OCI-LY7 (cell line): ENCODE results near the gene GFRA3. TPM values are rescaled to one million over a fixed set of nuclear protein-coding genes. Genes with fewer than 3 reads are reported as not detected.
A peak's percentile ranks its signal among the peaks of the same experiment; 100 is the strongest.
"Not testable (repeated sequence)": the region's sequence is repeated elsewhere in the genome, so short reads cannot be mapped to it uniquely, and the experiment has no call there.

Source experiments
- Bru-seq: library from RNA; stranded (reverse); fragments of 400-500 nt; gene quantifications from one replicate; lab custom pipeline; 2021; lab: Mats Ljungman, UMichigan
- BruChase-seq, 2 experiments: library from RNA; stranded (reverse); fragments of 400-500 nt; gene quantifications; one replicate each; lab custom pipeline; 2021; lab: Mats Ljungman, UMichigan
- BruUV-seq: library from RNA; stranded (reverse); fragments of 400-500 nt; replicated peaks from 2 replicates; lab custom pipeline; 2021; lab: Mats Ljungman, UMichigan
- CTCF ChIA-PET: fragments of 300-600 bp; sonication (Branson Sonifier 250); formaldehyde crosslinking; loops from one replicate; lab custom pipeline; 2022; ENCODE audit warnings: antibody characterized with exemption; ENCODE audit not compliant: unreplicated experiment; lab: Charles Lee
- POLR2A ChIA-PET: fragments of 300-600 bp; sonication (Branson Sonifier 250); formaldehyde crosslinking; loops from one replicate; lab custom pipeline; 2022; ENCODE audit warnings: antibody characterized with exemption; lab: Charles Lee
- DNase-seq: peaks from one replicate; pipeline ENCODE4 v3.0.0-alpha.2; 2015; ENCODE audit warnings: low spot score
- H2AFZ ChIP-seq: fragments of 200-600 bp; sonication (generic), shearing (Covaris generic); 2 replicates; pipeline ENCODE4 v1.6.1; 2014; ENCODE audit warnings: mild to moderate bottlenecking, antibody characterized with exemption, low read length, moderate library complexity
- H3K27ac ChIP-seq: fragments of 200-600 bp; sonication (generic); 2 replicates; pipeline ENCODE4 v1.5.1; 2014; ENCODE audit warnings: mixed run types, low read depth, mild to moderate bottlenecking, moderate library complexity, low read length, inconsistent platforms; ENCODE audit not compliant: poor library complexity, severe bottlenecking
- H3K36me3 ChIP-seq: fragments of 200-600 bp; sonication (generic); 2 replicates; pipeline ENCODE4 v1.6.1; 2014; ENCODE audit warnings: mild to moderate bottlenecking, antibody characterized with exemption, low read length, moderate library complexity, mixed read lengths; ENCODE audit not compliant: insufficient read depth
- H3K4me1 ChIP-seq: fragments of 200-600 bp; sonication (generic); 2 replicates; pipeline ENCODE4 v1.5.1; 2014; ENCODE audit warnings: mild to moderate bottlenecking, low read length; ENCODE audit not compliant: insufficient read depth, poor library complexity, severe bottlenecking
- H3K4me2 ChIP-seq: fragments of 200-600 bp; sonication (generic); 2 replicates; pipeline ENCODE4 v1.6.1; 2014; ENCODE audit warnings: mild to moderate bottlenecking, low read length
- H3K4me3 ChIP-seq: fragments of 200-600 bp; sonication (generic); 2 replicates; pipeline ENCODE4 v1.5.1; 2014; ENCODE audit warnings: mild to moderate bottlenecking, low read depth, low read length; ENCODE audit not compliant: poor library complexity, severe bottlenecking
- H3K79me2 ChIP-seq: fragments of 200-600 bp; sonication (generic); 2 replicates; pipeline ENCODE4 v1.6.1; 2016; ENCODE audit warnings: low read depth, mild to moderate bottlenecking, low read length, moderate library complexity, mixed read lengths; ENCODE audit not compliant: insufficient read depth
- H3K9me2 ChIP-seq: fragments of 200-600 bp; sonication (generic); 2 replicates; pipeline ENCODE4 v1.6.1; 2016; ENCODE audit warnings: mild to moderate bottlenecking, low read length, mixed read lengths; ENCODE audit not compliant: insufficient read depth
- H3K9me3 ChIP-seq: fragments of 200-600 bp; sonication (generic); 2 replicates; pipeline ENCODE4 v1.6.1; 2014; ENCODE audit warnings: mild to moderate bottlenecking, mixed run types, low read length, mixed read lengths
- H4K20me1 ChIP-seq: fragments of 200-600 bp; sonication (generic); 2 replicates; pipeline ENCODE4 v1.6.1; 2014; ENCODE audit warnings: mild to moderate bottlenecking, antibody characterized with exemption, low read length, moderate library complexity, mixed read lengths; ENCODE audit not compliant: insufficient read depth
- CTCF ChIP-seq: fragments of 200-600 bp; sonication (generic); conservative IDR thresholded peaks from 2 replicates; pipeline ENCODE4 v1.5.1; 2014; ENCODE audit warnings: mild to moderate bottlenecking, antibody characterized with exemption, low read length, moderate library complexity, mixed read lengths
- EZH2phosphoT487 ChIP-seq: fragments of 200-600 bp; sonication (generic); IDR thresholded peaks from 2 replicates; pipeline ENCODE4 v1.6.1; 2018; ENCODE audit warnings: low read depth, borderline replicate concordance, mild to moderate bottlenecking, mixed run types, antibody characterized with exemption, low read length, moderate library complexity, mixed read lengths
- intact Hi-C: fragments of 100-400 bp; cut with micrococcal nuclease; formaldehyde crosslinking; loops from one replicate; pipeline ENCODE4 v1.10.0; 2022; ENCODE audit not compliant: unreplicated experiment
- long read RNA-seq: library from polyadenylated mRNA; stranded (forward); transcript quantifications from one replicate; pipeline ENCODE4 v2.0.0, GENCODE V29; 2022
- total RNA-seq, 2 experiments: library from RNA; depleted of rRNA in 1 of 2; stranded (reverse); fragments of >200 nt in 1 of 2; shearing (Covaris generic) in 1 of 2; gene quantifications; 2 replicates each; pipeline ENCODE4 v1.2.3, GENCODE V29; 2014 to 2022

Gene GFRA3
- total RNA-seq (2014; rRNA removed; shearing (Covaris generic)) (0.08 TPM in 1 of 2 replicates, not detected in the other), total RNA-seq (2022) (not detected in 2 replicates), Bru-seq, nascent RNA (percentile 16 among the genes with signal in this experiment), BruChase-seq, experiment 1, labeled RNA remaining after a 6-hour chase (percentile 17 among the genes with signal in this experiment), BruChase-seq, experiment 2, labeled RNA remaining after a 2-hour chase (percentile 20 among the genes with signal in this experiment)
- long read RNA-seq, result 0 reads

GRCh38 chr5:138274189-138274853 lies at the start of gene GFRA3:
TSS of gene GFRA3 (minus strand) at chr5:138274621. CDS start at chr5:138274424, 197 bp downstream.
- CTCF ChIA-PET, result no interaction called here
- Histone ChIP-seq H3K9me2 (no peaks in the 10 kb centered on the region), H2AFZ (no peak within 1 kb of the TSS), H3K36me3 (no peaks in the 10 kb centered on the region), H3K79me2 (no peaks in the 10 kb centered on the region), H3K4me3 (no peak within 1 kb of the TSS), H3K9me3 (no peaks in the 10 kb centered on the region), H3K27ac (no peak within 1 kb of the TSS), H4K20me1 (no peaks in the 10 kb centered on the region), H3K4me2 (no peak within 1 kb of the TSS; the same call in 1 of the 2 replicates), H3K4me1 (no peaks in the 10 kb centered on the region)
- no TSS peak for BruUV-seq
- DNase-seq, result no peak
- intact Hi-C loops, result no loop called here
- POLR2A ChIA-PET, result no interaction called here
- TF ChIP-seq CTCF, result no peak
- TF ChIP-seq EZH2phosphoT487, result no peak

- DNase-seq, CTCF ChIA-PET, H2AFZ ChIP-seq, intact Hi-C loops, H3K9me3 ChIP-seq, H4K20me1 ChIP-seq, H3K9me2 ChIP-seq, H3K4me1 ChIP-seq, BruUV-seq, H3K79me2 ChIP-seq, POLR2A ChIA-PET, H3K27ac ChIP-seq, H3K4me3 ChIP-seq, H3K4me2 ChIP-seq: not testable (repeated sequence)
- H3K36me3 ChIP-seq, result peaks cover 44% of the 10 kb centered on the region
These were observed 43.8 kb upstream of the GFRA3 start for GRCh38 chr5:138318211-138318610.

GRCh38 chr5:138316355-138316754 lies 41.9 kb upstream of the GFRA3 start:
- Histone ChIP-seq H4K20me1 (no peaks in the 10 kb centered on the region), H3K4me1 (no peaks in the 10 kb centered on the region), H3K27ac (no peak overlapping the region), H3K9me2 (no peaks in the 10 kb centered on the region), H2AFZ (no peak overlapping the region), H3K79me2 (no peaks in the 10 kb centered on the region), H3K4me2 (no peak overlapping the region), H3K9me3 (no peaks in the 10 kb centered on the region), H3K36me3 (peaks cover 58% of the 10 kb centered on the region), H3K4me3 (no peak overlapping the region)
- intact Hi-C loops, result no loop called here
- ChIA-PET CTCF (no interaction called here), POLR2A (no interaction called here)
- no peak for TF ChIP-seq EZH2phosphoT487
- no peak for TF ChIP-seq CTCF
- no TSS peak for BruUV-seq
- DNase-seq, result no peak
